ENCODE data around the gene GORAB. TPM values are rescaled to one million over a fixed set of nuclear protein-coding genes. Genes with fewer than 3 reads are reported as not detected.

Gene GORAB
- total and polyA plus RNA-seq, 2 of the 8 experiments (the other 6 are each of a cell fraction or from before 2014, with no cell fraction given): 4.0 to 9.6 TPM

GRCh38 chr1:170598618-170599017 is 66.7 kb downstream of the GORAB start:
- WGBS, 2 experiments (ENCODE audit: extremely low coverage in 1 of 2, insufficient coverage in 1 of 2, insufficient read length in 1 of 2, insufficient replicate concordance in 2 of 2, low coverage in 1 of 2, low lambda C conversion rate in 2 of 2, missing lambda C conversion rate in 1 of 2): 96% methylated on average over 1 of the region's 1 CpG; no CpG with 5 or more reads in 1 of the 2 experiments
- no peak overlapping the region for H3K18ac ChIP-seq (ENCODE audit: extremely low read depth, low read length)
- no peak overlapping the region for H2AFZ ChIP-seq (ENCODE audit: low read length)
- POLR2A ChIA-PET (ENCODE audit: partially characterized antibody): no interaction called here
- no peak overlapping the region for H3K56ac ChIP-seq (replicated peaks; ENCODE audit: insufficient read length, low read depth, low read length)
- no peaks in the 10 kb centered on the region for H3K36me3 ChIP-seq (ENCODE audit: control insufficient read depth in 2 of 4, insufficient read depth in 4 of 4, low read length in 3 of 4)
- no peak overlapping the region for H3K23ac ChIP-seq (ENCODE audit: insufficient read length)
- H3K4me2 ChIP-seq (ENCODE audit: insufficient read depth in 1 of 2, low read depth in 2 of 2, low read length in 2 of 2): no peak overlapping the region
- H2BK5ac ChIP-seq (ENCODE audit: low read depth, low read length): no peak overlapping the region
- DNase-seq (ENCODE audit: low read depth in 1 of 2, low spot score in 2 of 2): no peak
- H4K5ac ChIP-seq (ENCODE audit: insufficient read length, low read depth, low read length): no peak overlapping the region
- no peak overlapping the region for H4K8ac ChIP-seq (ENCODE audit: extremely low read depth, insufficient read depth, low read length)
- peaks cover 14 to 17% of the 10 kb centered on the region in 2 experiments for H3K9me3 ChIP-seq (ENCODE audit: insufficient read depth in 2 of 2, low read depth in 1 of 2, low read length in 1 of 2)
- H3K23me2 ChIP-seq (ENCODE audit: low read depth, low read length): no peaks in the 10 kb centered on the region
- H4K20me1 ChIP-seq (replicated peaks in 1 of 2; ENCODE audit: control insufficient read depth in 1 of 2, insufficient read depth in 2 of 2, low read length in 2 of 2): no peaks in the 10 kb centered on the region
- no peak overlapping the region for H2BK20ac ChIP-seq (ENCODE audit: low read length)
- no peaks in the 10 kb centered on the region for H3K79me1 ChIP-seq (ENCODE audit: low read depth, low read length)
- no peak overlapping the region for H3K14ac ChIP-seq (ENCODE audit: insufficient read length)
- H3K4me1 ChIP-seq (replicated peaks in 1 of 4; ENCODE audit: control insufficient read depth in 3 of 4, insufficient read depth in 4 of 4, low read length in 3 of 4): no peaks in the 10 kb centered on the region
- no peak for FAIRE-seq
- no peak overlapping the region for H3K4me3 ChIP-seq (ENCODE audit: extremely low read depth in 1 of 4, insufficient read depth in 2 of 4, low read depth in 3 of 4, low read length in 4 of 4)
- H3K27ac ChIP-seq (ENCODE audit: low read depth, low read length): no peak overlapping the region
- no peaks in the 10 kb centered on the region for H3K79me2 ChIP-seq (ENCODE audit: control insufficient read depth in 1 of 2, insufficient read depth in 2 of 2, low read length in 2 of 2)
- H3K9ac ChIP-seq (replicated peaks in 1 of 4; ENCODE audit: extremely low read depth in 1 of 4, low read depth in 3 of 4, low read length in 3 of 4): no peak overlapping the region
- H4K91ac ChIP-seq (replicated peaks; ENCODE audit: insufficient read length, low read length): no peak overlapping the region
- H2BK12ac ChIP-seq (ENCODE audit: low read depth, low read length): no peak overlapping the region
- H2BK15ac ChIP-seq (ENCODE audit: low read length): no peak overlapping the region
- H2BK120ac ChIP-seq (replicated peaks; ENCODE audit: low read depth, low read length): no peak overlapping the region
- CTCF ChIA-PET (ENCODE audit: partially characterized antibody): no interaction called here
- no peak for TF ChIP-seq NANOG (IDR thresholded peaks at IDR 0.05; ENCODE audit: insufficient read depth, low read depth, low read length, poor library complexity, severe bottlenecking)
- H3K27me3 ChIP-seq (replicated peaks in 1 of 4; ENCODE audit: control insufficient read depth in 3 of 4, extremely low read depth in 1 of 4, insufficient read depth in 3 of 4, low read length in 3 of 4): no peaks in the 10 kb centered on the region
- H3K4ac ChIP-seq (replicated peaks; ENCODE audit: insufficient read length, low read depth, low read length): no peak overlapping the region
- H2AK5ac ChIP-seq (ENCODE audit: low read depth, low read length): no peak overlapping the region

Data from H1 (cell line).